ENCODE results near the gene ARFGAP2. TPM values are rescaled to one million over a fixed set of nuclear protein-coding genes. Genes with fewer than 3 reads are reported as not detected.

ARFGAP2 gene
- total RNA-seq, 1 experiment from 2014 or later: 100.0 TPM

GRCh38 chr11:47182380-47182779, 5.7 kb upstream of the ARFGAP2 start:
- no peak for TF ChIP-seq CTCF (IDR thresholded peaks at IDR 0.05; ENCODE audit: insufficient read depth in 1 of 2, low read depth in 1 of 2, low read length in 1 of 2, severe bottlenecking in 1 of 2, unreplicated experiment in 1 of 2)
- ChIA-PET POLR2A (no interaction called here), CTCF (no interaction called here)
- H3K4me3 Mint-ChIP-seq (ENCODE audit: unreplicated experiment): no peak overlapping the region
- no peaks in the 10 kb centered on the region for H3K27me3 ChIP-seq (replicated peaks; ENCODE audit: control insufficient read depth, insufficient read depth, low read length)
- H3K36me3 ChIP-seq (ENCODE audit: control insufficient read depth, insufficient read depth, low read length): peaks cover 5% of the 10 kb centered on the region
- no peaks in the 10 kb centered on the region for H3K9me3 Mint-ChIP-seq (ENCODE audit: unreplicated experiment)
- no peaks in the 10 kb centered on the region for H3K9me3 ChIP-seq
- no TSS peak for BruUV-seq (replicated peaks)
- H3K4me3 ChIP-seq (ENCODE audit: low read depth, low read length): no peak overlapping the region
- intact Hi-C loops (cut with micrococcal nuclease; ENCODE audit: unreplicated experiment): no loop called here
- peaks cover 36% of the 10 kb centered on the region for H3K36me3 Mint-ChIP-seq (ENCODE audit: insufficient read depth, unreplicated experiment)
- DNase-seq: no peak
- no peaks in the 10 kb centered on the region for H3K27me3 Mint-ChIP-seq (ENCODE audit: insufficient read depth, unreplicated experiment)
- H3K4me1 Mint-ChIP-seq (ENCODE audit: low read depth, unreplicated experiment): peaks cover 6% of the 10 kb centered on the region
- H3K27ac Mint-ChIP-seq (ENCODE audit: unreplicated experiment): no peak overlapping the region
- H3K4me1 ChIP-seq: peaks cover 13% of the 10 kb centered on the region

- Mint-ChIP-seq H3K36me3 (ENCODE audit: insufficient read depth, unreplicated experiment) (peaks cover 47% of the 10 kb centered on the region), H3K4me1 (ENCODE audit: low read depth, unreplicated experiment) (peaks cover 10% of the 10 kb centered on the region), H3K9me3 (ENCODE audit: unreplicated experiment) (no peaks in the 10 kb centered on the region), H3K27me3 (ENCODE audit: insufficient read depth, unreplicated experiment) (no peaks in the 10 kb centered on the region), H3K4me3 (ENCODE audit: unreplicated experiment) (no peak overlapping the region), H3K27ac (ENCODE audit: unreplicated experiment) (no peak overlapping the region)
- Histone ChIP-seq H3K27me3 (replicated peaks; ENCODE audit: control insufficient read depth, insufficient read depth, low read length) (no peaks in the 10 kb centered on the region), H3K36me3 (ENCODE audit: control insufficient read depth, insufficient read depth, low read length) (peaks cover 5% of the 10 kb centered on the region), H3K4me1 (peaks cover 14% of the 10 kb centered on the region), H3K4me3 (ENCODE audit: low read depth, low read length) (no peak overlapping the region), H3K9me3 (no peaks in the 10 kb centered on the region)
- TF ChIP-seq CTCF (IDR thresholded peaks at IDR 0.05; ENCODE audit: insufficient read depth in 1 of 2, low read depth in 1 of 2, low read length in 1 of 2, severe bottlenecking in 1 of 2, unreplicated experiment in 1 of 2): no peak
- ChIA-PET POLR2A (no interaction called here), CTCF (interaction anchor here (0.6 to 0.9 kb wide), 2 partner anchors 53 to 174 kb away, joined by 3 to 4 read pairs; no protein-coding TSS in a partner anchor)
- DNase-seq: no peak
- intact Hi-C loops (cut with micrococcal nuclease; ENCODE audit: unreplicated experiment): no loop called here
- no TSS peak for BruUV-seq (replicated peaks)
Observed at GRCh38 chr11:47181271-47181670, 4.6 kb upstream of the ARFGAP2 start.

- no TSS peak for BruUV-seq (replicated peaks)
- Histone ChIP-seq H3K36me3 (ENCODE audit: control insufficient read depth, insufficient read depth, low read length) (peaks cover 5% of the 10 kb centered on the region), H3K4me3 (ENCODE audit: low read depth, low read length) (no peak overlapping the region), H3K9me3 (no peaks in the 10 kb centered on the region), H3K4me1 (peaks cover 14% of the 10 kb centered on the region), H3K27me3 (replicated peaks; ENCODE audit: control insufficient read depth, insufficient read depth, low read length) (no peaks in the 10 kb centered on the region)
- Mint-ChIP-seq H3K4me1 (ENCODE audit: low read depth, unreplicated experiment) (peaks cover 20% of the 10 kb centered on the region), H3K36me3 (ENCODE audit: insufficient read depth, unreplicated experiment) (peaks cover 49% of the 10 kb centered on the region), H3K9me3 (ENCODE audit: unreplicated experiment) (no peaks in the 10 kb centered on the region), H3K4me3 (ENCODE audit: unreplicated experiment) (no peak overlapping the region), H3K27me3 (ENCODE audit: insufficient read depth, unreplicated experiment) (no peaks in the 10 kb centered on the region), H3K27ac (ENCODE audit: unreplicated experiment) (peak overlapping the region; percentile 43)
- POLR2A ChIA-PET: interaction anchor here (1.0 to 1.1 kb wide), 2 partner anchors 34 to 69 kb away, joined by 3 to 7 read pairs; partner anchors contain the start of gene ACP2
- intact Hi-C loops (cut with micrococcal nuclease; ENCODE audit: unreplicated experiment): no loop called here
- no peak for DNase-seq
- no peak for TF ChIP-seq CTCF (IDR thresholded peaks at IDR 0.05; ENCODE audit: insufficient read depth in 1 of 2, low read depth in 1 of 2, low read length in 1 of 2, severe bottlenecking in 1 of 2, unreplicated experiment in 1 of 2)
- CTCF ChIA-PET: interaction anchor here (0.9 to 2.6 kb wide), 11 partner anchors 7 to 175 kb away, joined by 3 to 13 read pairs (median 5); partner anchors contain the start of genes DDB2 and NR1H3
Observed at GRCh38 chr11:47180006-47180787, 3.5 kb upstream of the ARFGAP2 start.
